HAP-1 (cell line): Measurements from ENCODE around the gene CACNA1I.

Experiments
- DNase-seq, 2 experiments: peaks; one replicate each; pipeline ENCODE4 v3.0.0-alpha.2; 2016 to 2020; ENCODE audit warnings: low spot score in 2 of 2
- H3K27me3 ChIP-seq: fragments of 250-450 bp; sonication (Bioruptor Pico); 2 replicates; pipeline ENCODE4 v1.5.1; 2020; ENCODE audit warnings: low read depth, mild to moderate bottlenecking, moderate library complexity
- H3K36me3 ChIP-seq: fragments of 250-450 bp; sonication (Bioruptor Pico); replicated peaks from 2 replicates; pipeline ENCODE4 v1.5.1; 2020; ENCODE audit warnings: mild to moderate bottlenecking
- H3K4me1 ChIP-seq: fragments of 250-450 bp; sonication (Bioruptor Pico); 2 replicates; pipeline ENCODE4 v1.5.1; 2020; ENCODE audit warnings: mild to moderate bottlenecking
- H3K4me3 ChIP-seq: fragments of 250-450 bp; sonication (Bioruptor Pico); 2 replicates; pipeline ENCODE4 v1.5.1; 2020; ENCODE audit warnings: mild to moderate bottlenecking, moderate library complexity
- H3K9me3 ChIP-seq: fragments of 250-450 bp; sonication (Bioruptor Pico); 2 replicates; pipeline ENCODE4 v1.5.1; 2020; ENCODE audit warnings: mild to moderate bottlenecking, moderate library complexity
- in situ Hi-C: fragments of 300-500 bp; cut with MboI; formaldehyde crosslinking; loops from 3 replicates; pipeline ENCODE4 v1.14.3; 2020; ENCODE audit warnings: low sequenced_read_pairs, inconsistent platforms, mixed read lengths

Gene CACNA1I

DNA sequence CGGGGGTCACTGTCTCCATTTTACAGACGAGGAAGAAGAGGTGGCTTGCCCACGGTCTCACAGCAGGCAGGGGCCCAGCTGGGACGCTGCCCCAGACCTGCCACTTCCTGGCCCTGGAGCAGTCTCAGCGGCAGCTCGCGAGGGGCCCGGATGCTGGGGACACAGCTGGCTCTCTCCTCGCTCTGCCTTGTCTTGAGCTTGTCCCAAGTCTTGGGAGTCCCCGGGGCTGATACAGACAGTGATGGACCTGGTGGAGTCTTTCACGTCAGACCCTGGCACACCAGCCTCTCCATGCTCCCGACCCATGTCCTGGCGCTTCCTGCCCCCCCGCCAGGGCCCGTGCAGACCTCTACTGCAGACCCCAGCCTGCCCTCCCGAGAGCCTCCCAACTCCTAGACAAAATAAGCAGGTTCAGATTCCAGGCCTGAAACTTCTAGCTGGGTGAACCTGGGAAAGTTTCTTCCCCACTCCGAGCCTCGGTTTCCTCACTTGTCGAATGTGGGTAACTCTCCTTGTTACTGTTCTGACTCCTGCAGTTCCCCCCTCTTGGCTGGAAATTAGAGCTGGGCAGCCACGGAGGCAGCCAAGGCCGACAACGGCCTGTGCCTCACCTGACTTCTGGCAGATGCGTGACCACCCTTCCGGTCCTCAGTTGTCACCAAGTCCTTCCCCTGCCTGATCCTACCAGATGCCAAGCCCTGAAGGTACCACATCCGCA is 145.4 kb downstream of the CACNA1I start:
- Histone ChIP-seq H3K27me3 (no peaks in the 10 kb centered on the region), H3K9me3 (no peaks in the 10 kb centered on the region), H3K4me3 (no peak overlapping the region), H3K36me3 (no peaks in the 10 kb centered on the region), H3K4me1 (no peaks in the 10 kb centered on the region)
- in situ Hi-C loops: no loop called here
- DNase-seq: no peak

DNA sequence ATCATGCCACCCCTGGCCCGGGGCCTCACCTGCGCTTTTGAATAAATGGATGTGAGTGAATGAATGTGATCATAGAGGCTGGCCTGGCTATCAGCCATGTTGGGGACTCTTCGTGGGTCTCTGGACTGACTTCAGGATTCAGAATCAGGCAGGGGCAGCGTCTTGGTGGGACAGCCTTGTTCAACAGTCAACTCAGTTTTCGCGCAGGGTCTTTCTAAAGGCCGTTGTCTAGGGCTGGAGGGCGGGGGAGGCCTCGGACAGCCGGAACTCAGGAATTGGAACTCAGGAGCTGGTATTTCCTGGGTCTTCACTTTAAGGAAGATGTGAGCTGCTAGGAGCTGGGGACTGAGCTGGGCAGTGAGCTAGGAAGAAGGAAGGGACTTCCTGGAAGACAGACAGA is 146.0 kb downstream of the CACNA1I start:
- in situ Hi-C loops: no loop called here
- no peaks in the 10 kb centered on the region for H3K27me3 ChIP-seq

GRCh38 chr22:39717099-39717498 is 146.5 kb downstream of the CACNA1I start:
- Histone ChIP-seq H3K27me3 (no peaks in the 10 kb centered on the region), H3K4me3 (no peak overlapping the region), H3K4me1 (peaks cover 4% of the 10 kb centered on the region; the same call in 1 of the 2 replicates), H3K9me3 (no peaks in the 10 kb centered on the region), H3K36me3 (no peaks in the 10 kb centered on the region)
- no peak for DNase-seq
- in situ Hi-C loops: no loop called here

More for the DNA sequence above, 146.0 kb downstream of the CACNA1I start:
- peaks cover 2% of the 10 kb centered on the region; the same call in 1 of the 2 replicates for H3K4me1 ChIP-seq
- no peak overlapping the region for H3K4me3 ChIP-seq
- no peaks in the 10 kb centered on the region for H3K36me3 ChIP-seq
- no peak for DNase-seq
- H3K9me3 ChIP-seq: no peaks in the 10 kb centered on the region

DNA sequence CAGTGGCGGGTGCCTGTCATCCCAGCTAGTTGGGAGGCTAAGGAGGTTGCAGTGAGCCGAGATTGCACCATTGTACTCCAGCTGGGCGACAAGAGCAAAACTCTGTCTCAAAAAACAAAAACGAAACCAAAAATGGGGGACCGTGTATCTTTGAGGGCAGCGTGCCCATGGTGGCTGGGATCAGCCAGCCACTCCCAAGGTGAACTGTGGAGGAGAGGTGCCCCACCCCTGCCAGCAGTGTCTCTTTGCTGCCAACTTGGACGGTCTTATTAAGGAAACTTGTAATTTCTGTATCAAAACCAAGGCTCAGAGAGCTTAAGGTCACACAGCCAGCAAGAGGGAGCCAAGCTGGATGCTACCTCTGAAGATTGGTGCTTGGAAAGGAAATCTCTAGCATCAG is 147.7 kb downstream of the CACNA1I start:
- Histone ChIP-seq H3K36me3 (no peaks in the 10 kb centered on the region), H3K4me3 (no peak overlapping the region), H3K27me3 (no peaks in the 10 kb centered on the region), H3K9me3 (no peaks in the 10 kb centered on the region), H3K4me1 (peaks cover 4% of the 10 kb centered on the region; the same call in 1 of the 2 replicates)
- no peak for DNase-seq
- in situ Hi-C loops: no loop called here

- H3K4me3 ChIP-seq: no peak overlapping the region
- H3K36me3 ChIP-seq: no peaks in the 10 kb centered on the region
- in situ Hi-C loops: no loop called here
- no peaks in the 10 kb centered on the region for H3K9me3 ChIP-seq
- no peak for DNase-seq
- H3K27me3 ChIP-seq: no peaks in the 10 kb centered on the region
- H3K4me1 ChIP-seq: peaks cover 4% of the 10 kb centered on the region; the same call in 1 of the 2 replicates
Measured at GRCh38 chr22:39718921-39719475, 148.4 kb downstream of the CACNA1I start.

DNA sequence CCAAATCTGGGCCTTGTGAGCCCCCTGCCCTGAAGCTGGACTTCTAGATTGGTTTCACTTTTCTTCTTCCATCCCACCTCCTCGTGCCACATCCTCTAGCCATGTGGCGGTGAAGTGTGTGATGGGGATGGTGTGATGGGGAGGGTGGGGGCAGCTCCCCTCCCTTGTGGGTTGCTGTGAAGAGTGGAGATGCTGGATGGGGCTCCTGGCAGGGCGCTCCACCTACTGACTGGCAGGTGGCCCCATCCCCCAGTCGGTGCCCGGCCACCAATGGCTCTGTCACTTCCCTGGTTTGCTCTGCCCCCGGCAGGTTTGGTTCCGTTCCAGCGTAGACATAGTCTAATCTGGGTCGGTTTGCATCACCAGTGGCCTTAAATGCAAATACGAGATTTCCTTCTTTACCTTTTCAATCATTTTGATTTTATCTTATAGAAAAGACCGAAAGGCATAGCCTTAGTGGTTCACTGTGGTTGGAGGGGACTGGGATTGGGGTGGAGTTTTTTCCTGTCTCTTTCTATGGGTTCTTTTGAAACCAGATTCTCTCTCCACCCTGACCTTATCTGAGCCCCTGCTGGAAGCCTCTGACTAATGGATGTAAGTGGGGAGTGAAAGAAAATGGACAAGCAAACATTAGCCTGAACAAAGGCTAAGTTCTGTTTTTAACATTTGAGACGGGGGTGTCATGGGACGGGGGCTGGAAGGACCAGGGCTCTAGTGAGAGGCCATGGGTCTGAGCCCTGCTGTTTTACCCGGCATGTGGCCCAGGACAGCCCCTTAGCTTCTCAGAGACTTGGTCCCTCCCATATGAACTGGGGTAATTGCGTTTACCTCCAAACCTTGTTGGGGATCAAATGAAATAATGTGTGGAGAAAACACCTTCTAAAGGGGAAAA is 149.3 kb downstream of the CACNA1I start:
- no peak for DNase-seq
- Histone ChIP-seq H3K36me3 (no peaks in the 10 kb centered on the region), H3K27me3 (no peaks in the 10 kb centered on the region), H3K4me3 (no peak overlapping the region), H3K4me1 (peaks cover 4% of the 10 kb centered on the region; the same call in 1 of the 2 replicates), H3K9me3 (no peaks in the 10 kb centered on the region)
- in situ Hi-C loops: no loop called here

DNA sequence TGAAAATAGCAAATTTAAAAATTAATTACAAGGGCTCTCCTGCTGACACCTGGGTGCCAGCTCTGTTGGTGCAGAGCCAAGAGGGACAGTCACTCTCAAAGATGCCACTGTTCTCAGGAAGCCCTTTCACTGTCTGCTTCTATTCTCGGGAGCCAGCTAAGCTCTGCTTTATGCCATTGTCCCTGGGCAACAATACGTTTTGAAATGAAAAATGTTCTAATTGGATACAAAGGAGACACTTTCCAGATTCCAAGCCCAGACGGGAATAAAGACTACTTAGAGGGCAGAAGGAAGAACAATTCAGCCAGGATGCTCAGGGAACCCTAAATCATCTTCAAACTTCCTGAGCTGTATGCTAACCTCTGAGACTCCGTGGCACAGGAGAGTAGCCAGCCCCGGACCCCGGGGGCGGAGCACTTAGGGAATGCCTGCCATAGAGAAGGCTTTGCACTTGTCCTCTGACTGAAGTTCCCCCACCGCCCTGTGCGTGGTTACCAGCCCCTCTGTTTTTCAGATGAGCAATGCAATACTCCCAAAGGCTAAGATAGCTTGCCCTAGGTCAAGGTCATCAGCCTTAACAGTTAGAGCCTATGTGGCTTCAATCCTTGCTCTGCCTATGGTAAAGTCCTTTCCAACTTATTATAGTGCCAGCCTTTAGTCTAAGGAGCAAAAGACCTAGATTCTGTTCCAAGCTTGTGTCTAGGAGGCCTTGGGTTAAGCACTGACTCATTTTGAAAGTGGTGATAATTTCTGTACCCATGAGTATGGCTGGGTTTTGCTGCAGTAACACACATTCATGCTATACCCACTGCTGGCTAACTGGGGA is 150.9 kb downstream of the CACNA1I start:
- Histone ChIP-seq H3K36me3 (no peaks in the 10 kb centered on the region), H3K9me3 (no peaks in the 10 kb centered on the region), H3K27me3 (no peaks in the 10 kb centered on the region), H3K4me3 (no peak overlapping the region), H3K4me1 (peaks cover 4% of the 10 kb centered on the region; the same call in 1 of the 2 replicates)
- in situ Hi-C loops: no loop called here
- peak; percentile 33 to 36 for DNase-seq

DNA sequence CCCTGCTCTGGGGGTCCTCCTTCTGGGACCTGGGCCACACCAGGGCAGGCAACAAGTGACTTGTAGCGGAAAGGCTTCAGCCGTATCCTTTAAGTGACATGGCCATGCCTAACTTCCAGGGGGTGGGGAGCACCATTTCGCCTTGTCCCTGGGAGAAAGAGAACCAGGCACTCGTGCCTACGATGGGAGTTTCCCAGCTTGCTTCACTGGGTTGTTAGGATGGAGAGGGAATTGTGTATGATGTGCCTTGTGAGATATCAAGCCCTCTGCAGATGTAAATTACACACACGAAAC is 151.4 kb downstream of the CACNA1I start:
- no peaks in the 10 kb centered on the region for H3K9me3 ChIP-seq
- in situ Hi-C loops: no loop called here
- DNase-seq: no peak
- no peaks in the 10 kb centered on the region for H3K27me3 ChIP-seq
- H3K4me1 ChIP-seq: peaks cover 4% of the 10 kb centered on the region; the same call in 1 of the 2 replicates
- H3K4me3 ChIP-seq: no peak overlapping the region
- no peaks in the 10 kb centered on the region for H3K36me3 ChIP-seq

DNA sequence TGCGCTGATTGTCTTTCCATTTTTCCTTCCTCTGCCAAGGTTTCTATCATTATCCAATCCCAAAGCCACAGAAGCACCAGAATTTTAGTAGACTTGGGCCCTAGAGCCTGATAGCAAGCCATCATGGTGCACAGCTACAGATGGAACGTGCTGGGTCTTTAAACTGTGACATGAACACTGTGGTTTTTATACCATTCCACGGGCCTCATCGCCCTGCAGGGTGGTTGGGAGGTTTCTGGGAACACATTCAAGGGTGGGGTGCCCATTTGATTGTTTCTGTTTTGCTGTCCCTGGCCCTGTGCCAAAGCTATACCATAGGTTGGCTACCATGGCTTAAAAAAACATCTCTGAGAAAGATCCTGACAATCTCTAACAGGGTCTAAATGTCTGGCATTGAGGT is 151.9 kb downstream of the CACNA1I start:
- no peaks in the 10 kb centered on the region for H3K27me3 ChIP-seq
- H3K36me3 ChIP-seq: no peaks in the 10 kb centered on the region
- DNase-seq: no peak
- H3K9me3 ChIP-seq: no peaks in the 10 kb centered on the region
- H3K4me3 ChIP-seq: no peak overlapping the region
- H3K4me1 ChIP-seq: peaks cover 4% of the 10 kb centered on the region; the same call in 1 of the 2 replicates
- in situ Hi-C loops: no loop called here

- in situ Hi-C loops: no loop called here
- no peaks in the 10 kb centered on the region for H3K36me3 ChIP-seq
- no peak for DNase-seq
- H3K4me1 ChIP-seq: peaks cover 4% of the 10 kb centered on the region; the same call in 1 of the 2 replicates
- no peaks in the 10 kb centered on the region for H3K27me3 ChIP-seq
- H3K9me3 ChIP-seq: no peaks in the 10 kb centered on the region
- no peak overlapping the region for H3K4me3 ChIP-seq
Measured at GRCh38 chr22:39723463-39723862, 152.9 kb downstream of the CACNA1I start.

DNA sequence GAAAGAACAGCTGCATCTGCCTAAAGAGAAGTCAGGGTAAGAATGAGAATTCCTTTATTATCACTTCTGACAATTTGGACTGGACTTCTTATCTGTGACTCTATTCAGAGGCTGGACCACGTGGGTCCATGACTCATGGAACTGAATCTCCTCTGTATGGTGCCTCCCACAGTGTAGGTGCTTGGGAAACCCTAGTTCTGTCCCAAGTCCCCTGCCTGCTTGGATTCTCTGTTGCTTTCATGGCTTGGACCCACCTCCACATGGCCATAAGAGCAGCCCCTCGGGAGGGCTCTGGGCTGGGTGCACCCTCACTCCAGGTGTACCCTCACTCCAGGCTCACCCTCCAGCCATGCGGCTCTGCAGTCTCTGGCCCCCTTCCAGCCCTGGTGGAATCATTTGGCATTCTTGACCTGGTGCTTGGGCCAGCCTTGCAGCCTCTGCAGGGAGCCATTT is 153.4 kb downstream of the CACNA1I start:
- Histone ChIP-seq H3K27me3 (no peaks in the 10 kb centered on the region), H3K4me3 (no peak overlapping the region), H3K9me3 (no peaks in the 10 kb centered on the region), H3K4me1 (peaks cover 4% of the 10 kb centered on the region; the same call in 1 of the 2 replicates), H3K36me3 (no peaks in the 10 kb centered on the region)
- no peak for DNase-seq
- in situ Hi-C loops: no loop called here

DNA sequence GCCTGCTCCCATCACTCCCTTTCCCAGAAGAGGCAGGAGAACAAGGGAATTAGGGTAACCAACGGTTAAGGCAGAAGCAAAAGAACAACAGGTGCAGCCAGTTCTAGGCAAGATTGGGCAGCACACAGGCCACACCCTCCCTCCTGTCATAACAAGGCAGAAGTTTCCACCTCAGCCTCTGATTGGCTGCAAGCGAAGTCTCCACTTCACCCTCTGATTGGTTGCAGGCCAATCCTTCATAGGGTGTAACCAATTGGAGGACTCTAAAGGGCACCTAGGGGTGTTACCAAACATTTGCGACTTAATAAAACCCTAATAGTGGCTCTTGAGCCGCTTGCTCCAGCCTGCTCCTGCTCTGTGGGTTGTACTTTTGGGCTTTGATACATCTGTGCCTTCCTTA is 153.8 kb downstream of the CACNA1I start:
- Histone ChIP-seq H3K9me3 (no peaks in the 10 kb centered on the region), H3K4me1 (peaks cover 4% of the 10 kb centered on the region; the same call in 1 of the 2 replicates), H3K36me3 (no peaks in the 10 kb centered on the region), H3K27me3 (no peaks in the 10 kb centered on the region), H3K4me3 (no peak overlapping the region)
- no peak for DNase-seq
- in situ Hi-C loops: no loop called here

DNA sequence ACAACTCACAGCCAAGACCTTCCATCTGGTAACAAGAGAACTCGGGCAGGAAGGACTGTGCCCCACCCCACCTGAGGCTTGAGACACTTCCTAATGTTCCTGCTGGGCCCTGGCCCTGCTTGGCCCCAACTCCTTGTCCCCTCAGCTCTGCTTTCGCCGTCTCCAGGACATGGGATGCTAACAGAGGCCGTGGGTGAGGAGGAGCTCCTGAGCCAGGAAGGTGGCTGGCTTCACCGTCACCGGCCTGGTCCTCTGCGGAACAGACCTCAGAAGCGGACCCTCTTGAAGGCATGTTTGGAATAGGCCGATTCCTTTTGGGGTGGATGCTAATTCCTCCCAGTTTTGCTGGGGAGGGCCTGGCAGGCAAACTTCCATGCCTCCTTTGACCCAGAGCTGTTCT is 154.3 kb downstream of the CACNA1I start:
- Histone ChIP-seq H3K4me3 (no peak overlapping the region), H3K27me3 (no peaks in the 10 kb centered on the region), H3K4me1 (peaks cover 4% of the 10 kb centered on the region; the same call in 1 of the 2 replicates), H3K36me3 (no peaks in the 10 kb centered on the region), H3K9me3 (no peaks in the 10 kb centered on the region)
- no peak for DNase-seq
- in situ Hi-C loops: no loop called here
